Calu3 (cell line): ENCODE measurements around the gene TMEM235. TPM values are rescaled to one million over a fixed set of nuclear protein-coding genes. Genes with fewer than 3 reads are reported as not detected.

Source experiments
- BruUV-seq: library from RNA; stranded (reverse); fragments of 400-500 nt; replicated peaks from 2 replicates; lab custom pipeline; 2021; lab: Mats Ljungman, UMichigan
- CTCF ChIA-PET: fragments of 300-600 bp; sonication (Branson Sonifier 250); formaldehyde crosslinking; loops from one replicate; lab custom pipeline; 2022; ENCODE audit warnings: antibody characterized with exemption; lab: Charles Lee
- DNase-seq: peaks from one replicate; pipeline ENCODE4 v3.0.0; 2022
- H3K27ac Mint-ChIP-seq: one replicate; pipeline ENCODE4 v1.8.0; 2022; ENCODE audit warnings: mixed read lengths; ENCODE audit not compliant: unreplicated experiment
- H3K27me3 Mint-ChIP-seq: one replicate; pipeline ENCODE4 v1.8.0; 2022; ENCODE audit warnings: mixed read lengths; ENCODE audit not compliant: unreplicated experiment
- H3K36me3 Mint-ChIP-seq: one replicate; pipeline ENCODE4 v1.8.0; 2022; ENCODE audit warnings: mild to moderate bottlenecking, moderate library complexity, mixed read lengths; ENCODE audit not compliant: insufficient read depth, unreplicated experiment
- H3K4me1 Mint-ChIP-seq: one replicate; pipeline ENCODE4 v1.8.0; 2022; ENCODE audit warnings: mild to moderate bottlenecking, low read depth, mixed read lengths; ENCODE audit not compliant: unreplicated experiment
- H3K4me3 Mint-ChIP-seq: one replicate; pipeline ENCODE4 v1.8.0; 2022; ENCODE audit warnings: mild to moderate bottlenecking, low read depth, moderate library complexity, mixed read lengths; ENCODE audit not compliant: unreplicated experiment
- H3K9me3 Mint-ChIP-seq: one replicate; pipeline ENCODE4 v1.8.0; 2022; ENCODE audit warnings: low read depth, mixed read lengths; ENCODE audit not compliant: unreplicated experiment
- CTCF ChIP-seq: fragments of 200-600 bp; IDR thresholded peaks from one replicate; pipeline ENCODE4 v1.8.0; 2022; ENCODE audit warnings: antibody characterized with exemption; ENCODE audit not compliant: unreplicated experiment
- intact Hi-C: fragments of 100-400 bp; cut with micrococcal nuclease; formaldehyde crosslinking; loops from one replicate; pipeline ENCODE4 v1.10.0; 2022; ENCODE audit not compliant: unreplicated experiment
- total RNA-seq: library from RNA; stranded (reverse); gene quantifications from 2 replicates; pipeline ENCODE4 v1.2.3, GENCODE V29; 2022

The TMEM235 gene
- total RNA-seq, 1 experiment from 2014 or later = not detected

- H3K27me3 Mint-ChIP-seq = peaks cover 21% of the 10 kb centered on the region
- no peak overlapping the region for H3K27ac Mint-ChIP-seq
- no TSS peak for BruUV-seq
- no peaks in the 10 kb centered on the region for H3K9me3 Mint-ChIP-seq
- H3K36me3 Mint-ChIP-seq = no peaks in the 10 kb centered on the region
- intact Hi-C loops = no loop called here
- DNase-seq = no peak
- no peak for TF ChIP-seq CTCF
- H3K4me1 Mint-ChIP-seq = no peaks in the 10 kb centered on the region
- CTCF ChIA-PET = interaction anchor here (0.6 kb wide), 1 partner anchor 15 kb away, joined by 3 read pairs; no protein-coding TSS in a partner anchor
- H3K4me3 Mint-ChIP-seq = no peak overlapping the region
These were observed 6.1 kb downstream of the TMEM235 start for GRCh38 chr17:78237401-78238012.

DNA sequence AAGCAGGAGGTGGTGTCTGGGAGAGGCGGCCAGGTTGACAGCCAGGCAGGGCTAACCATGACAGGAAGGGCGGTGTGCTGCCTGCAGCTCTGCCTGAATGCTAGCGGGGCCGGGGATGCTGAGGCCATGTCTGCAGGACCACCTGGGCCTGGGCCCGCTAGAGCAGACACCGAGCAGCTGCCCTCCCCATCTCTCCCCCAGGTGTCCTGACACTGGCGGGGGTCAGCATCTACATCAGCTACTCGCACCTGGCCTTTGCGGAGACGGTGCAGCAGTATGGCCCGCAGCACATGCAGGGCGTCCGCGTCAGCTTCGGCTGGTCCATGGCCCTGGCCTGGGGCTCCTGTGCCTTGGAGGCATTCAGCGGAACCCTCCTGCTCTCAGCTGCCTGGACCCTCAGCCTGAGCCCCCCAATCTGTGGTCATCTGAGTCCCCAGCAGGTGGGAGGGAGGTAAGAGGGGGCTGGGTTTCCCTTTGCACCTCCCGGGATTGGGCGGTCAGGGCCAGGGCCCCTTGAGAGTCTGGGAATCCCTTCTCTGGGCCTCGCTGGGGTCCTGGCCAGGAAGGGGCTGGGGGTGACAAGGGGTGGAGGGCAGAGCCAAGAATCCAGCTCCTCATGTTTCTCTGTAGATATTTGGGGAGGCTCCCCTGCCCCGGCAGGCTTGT lies 7.5 kb downstream of the TMEM235 start:
- Mint-ChIP-seq H3K9me3 (no peaks in the 10 kb centered on the region), H3K27ac (no peak overlapping the region), H3K4me1 (no peaks in the 10 kb centered on the region), H3K4me3 (no peak overlapping the region), H3K36me3 (no peaks in the 10 kb centered on the region), H3K27me3 (peaks cover 14% of the 10 kb centered on the region)
- DNase-seq = no peak
- CTCF ChIA-PET = interaction anchor here (0.6 kb wide), 2 partner anchors 32 to 155 kb away, joined by 3 to 8 read pairs; no protein-coding TSS in a partner anchor
- intact Hi-C loops = no loop called here
- no peak for TF ChIP-seq CTCF
- no TSS peak for BruUV-seq

- intact Hi-C loops = no loop called here
- DNase-seq = no peak
- H3K9me3 Mint-ChIP-seq = no peaks in the 10 kb centered on the region
- CTCF ChIA-PET = interaction anchor here (0.6 kb wide), 1 partner anchor 33 kb away, joined by 8 read pairs; no protein-coding TSS in a partner anchor
- BruUV-seq = no TSS peak
- H3K27me3 Mint-ChIP-seq = peaks cover 14% of the 10 kb centered on the region
- TF ChIP-seq CTCF = no peak
- no peaks in the 10 kb centered on the region for H3K36me3 Mint-ChIP-seq
- H3K4me3 Mint-ChIP-seq = no peak overlapping the region
- H3K4me1 Mint-ChIP-seq = no peaks in the 10 kb centered on the region
- no peak overlapping the region for H3K27ac Mint-ChIP-seq
These were observed 8.1 kb downstream of the TMEM235 start for GRCh38 chr17:78239489-78239931.

DNA sequence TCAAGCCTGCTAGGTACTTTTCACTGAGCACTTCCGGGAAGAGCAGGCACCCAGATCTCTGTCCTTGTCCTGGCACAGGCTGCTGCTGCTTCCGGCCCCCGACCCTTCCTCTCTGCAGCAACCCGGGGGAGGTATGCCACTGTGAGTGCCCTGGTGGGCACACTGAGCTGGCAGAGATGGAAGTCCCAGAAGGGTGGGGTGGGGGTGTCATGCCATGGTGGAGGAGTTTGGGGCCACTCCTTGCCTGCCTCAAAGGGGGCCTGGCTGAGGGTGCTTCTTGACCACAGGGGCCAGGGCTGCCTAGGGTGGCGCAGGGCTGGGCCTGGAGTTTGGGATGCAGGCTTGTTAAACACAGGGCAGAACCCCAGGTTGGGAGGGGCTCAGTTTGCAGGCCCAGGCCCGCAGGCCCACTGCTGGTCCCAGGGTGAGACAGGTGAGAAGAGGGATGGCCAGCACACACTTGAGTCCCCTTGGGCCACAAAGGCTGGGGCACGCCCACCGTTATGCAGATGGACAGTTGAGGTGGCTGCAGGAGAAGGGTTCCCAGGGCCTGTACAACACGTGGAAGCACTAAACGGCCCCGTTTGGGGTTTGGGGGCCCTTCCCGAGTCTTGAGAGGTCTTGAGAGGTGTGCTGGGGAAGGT lies 8.7 kb downstream of the TMEM235 start:
- no peak overlapping the region for H3K4me3 Mint-ChIP-seq
- intact Hi-C loops = no loop called here
- H3K4me1 Mint-ChIP-seq = no peaks in the 10 kb centered on the region
- peaks cover 14% of the 10 kb centered on the region for H3K27me3 Mint-ChIP-seq
- no peaks in the 10 kb centered on the region for H3K36me3 Mint-ChIP-seq
- H3K9me3 Mint-ChIP-seq = no peaks in the 10 kb centered on the region
- no peak overlapping the region for H3K27ac Mint-ChIP-seq
- no TSS peak for BruUV-seq
- TF ChIP-seq CTCF = no peak
- CTCF ChIA-PET = interaction anchor here (0.5 to 0.6 kb wide), 2 partner anchors 10 to 137 kb away, joined by 5 to 8 read pairs; no protein-coding TSS in a partner anchor
- no peak for DNase-seq
